ENCODE data around the gene ZDHHC17.
"Not testable (repeated sequence)": the region's sequence is repeated elsewhere in the genome, so short reads cannot be mapped to it uniquely, and the experiment has no call there.

Gene ZDHHC17

GRCh38 chr12:76777765-76778216 is 13.9 kb downstream of the ZDHHC17 start:
- DNase-seq = no peak

- DNase-seq = no peak
Measured at GRCh38 chr12:76778364-76778763, 14.4 kb downstream of the ZDHHC17 start.

GRCh38 chr12:76779310-76779709 is 15.4 kb downstream of the ZDHHC17 start:
- DNase-seq = not testable (repeated sequence)

GRCh38 chr12:76781321-76781720 is 17.4 kb downstream of the ZDHHC17 start:
- DNase-seq = no peak

GRCh38 chr12:76782526-76782925 is 18.6 kb downstream of the ZDHHC17 start:
- DNase-seq = peak; percentile 27

- DNase-seq = no peak
Measured at GRCh38 chr12:76784600-76785051, 20.7 kb downstream of the ZDHHC17 start.

- no peak for DNase-seq
Measured at GRCh38 chr12:76785407-76785806, 21.5 kb downstream of the ZDHHC17 start.

GRCh38 chr12:76786986-76787385 is 23.1 kb downstream of the ZDHHC17 start:
- DNase-seq = no peak

GRCh38 chr12:76787689-76788088 is 23.8 kb downstream of the ZDHHC17 start:
- no peak for DNase-seq

- DNase-seq = no peak
Measured at GRCh38 chr12:76789335-76790050, 25.6 kb downstream of the ZDHHC17 start.

- peak; percentile 68 for DNase-seq
Measured at GRCh38 chr12:76790564-76791552, 26.9 kb downstream of the ZDHHC17 start.

GRCh38 chr12:76792828-76793227 is 28.9 kb downstream of the ZDHHC17 start:
- no peak for DNase-seq

- DNase-seq = no peak
Measured at GRCh38 chr12:76798864-76799263, 34.9 kb downstream of the ZDHHC17 start.

GRCh38 chr12:76799362-76799761 is 35.4 kb downstream of the ZDHHC17 start:
- no peak for DNase-seq

GRCh38 chr12:76802060-76802459 is 38.1 kb downstream of the ZDHHC17 start:
- DNase-seq = no peak

GRCh38 chr12:76804435-76804976 is 40.6 kb downstream of the ZDHHC17 start:
- DNase-seq = no peak

GRCh38 chr12:76810671-76811419 is 46.9 kb downstream of the ZDHHC17 start:
- peak; percentile 69 for DNase-seq

- no peak for DNase-seq
Measured at GRCh38 chr12:76811976-76812375, 48.1 kb downstream of the ZDHHC17 start.

GRCh38 chr12:76813265-76813664 is 49.4 kb downstream of the ZDHHC17 start:
- DNase-seq = no peak

- no peak for DNase-seq
Measured at GRCh38 chr12:76813972-76814371, 50.1 kb downstream of the ZDHHC17 start.

- DNase-seq = peak; percentile 20
Measured at GRCh38 chr12:76820888-76821482, 57.1 kb downstream of the ZDHHC17 start.

GRCh38 chr12:76830436-76830835 is 66.5 kb downstream of the ZDHHC17 start:
- no peak for DNase-seq
